Hematopoietic multipotent progenitor cell treated with erythropoietin and hydrocortisone succinate and interleukin-3 and kit ligand, for 15 days (in vitro differentiated cells): ENCODE data around the gene ITSN2.

Source experiments
- DNase-seq: peaks from one replicate; pipeline ENCODE4 v3.0.0-alpha.2; 2015; ENCODE audit warnings: low spot score

ITSN2 gene

GRCh38 chr2:24176326-24176725 lies 184.0 kb downstream of the ITSN2 start:
- DNase-seq = no peak

- no peak for DNase-seq
These were observed 184.6 kb downstream of the ITSN2 start for GRCh38 chr2:24175631-24176187.

- no peak for DNase-seq
These were observed 185.5 kb downstream of the ITSN2 start, which contains the start of gene FAM228A for GRCh38 chr2:24174851-24175277. FAM228A (plus strand) TSS chr2:24175053; CDS start chr2:24175481, 428 bp downstream.

GRCh38 chr2:24169023-24169422 lies 191.3 kb downstream of the ITSN2 start:
- no peak for DNase-seq

- peak; percentile 9 for DNase-seq
These were observed 195.8 kb downstream of the ITSN2 start for GRCh38 chr2:24164416-24164973.

- no peak for DNase-seq
These were observed 196.7 kb downstream of the ITSN2 start for GRCh38 chr2:24163601-24164000.

- no peak for DNase-seq
These were observed 197.2 kb downstream of the ITSN2 start for GRCh38 chr2:24163186-24163585.

- no peak for DNase-seq
These were observed 197.8 kb downstream of the ITSN2 start for GRCh38 chr2:24162494-24162893.

GRCh38 chr2:24160761-24161160 lies 199.6 kb downstream of the ITSN2 start:
- no peak for DNase-seq

GRCh38 chr2:24159708-24160107 lies 200.6 kb downstream of the ITSN2 start:
- no peak for DNase-seq

GRCh38 chr2:24158131-24158530 lies 202.2 kb downstream of the ITSN2 start:
- no peak for DNase-seq

- no peak for DNase-seq
These were observed 206.9 kb downstream of the ITSN2 start for GRCh38 chr2:24153478-24153877.
